C1 segment of cervical spinal cord (tissue), 14 donors: ENCODE results near the gene CACTIN.
"Not testable (repeated sequence)": the region's sequence is repeated elsewhere in the genome, so short reads cannot be mapped to it uniquely, and the experiment has no call there.

ENCODE experiments used
- DNase-seq, 14 donors: peaks; one replicate each; lab custom pipeline; 2025; lab: John Stamatoyannopoulos, UW

The CACTIN gene

GRCh38 chr19:3663838-3664237 is 37.2 kb upstream of the CACTIN start:
- no peak for DNase-seq

- no peak for DNase-seq
These were observed 35.0 kb upstream of the CACTIN start for GRCh38 chr19:3661284-3662238.

DNA sequence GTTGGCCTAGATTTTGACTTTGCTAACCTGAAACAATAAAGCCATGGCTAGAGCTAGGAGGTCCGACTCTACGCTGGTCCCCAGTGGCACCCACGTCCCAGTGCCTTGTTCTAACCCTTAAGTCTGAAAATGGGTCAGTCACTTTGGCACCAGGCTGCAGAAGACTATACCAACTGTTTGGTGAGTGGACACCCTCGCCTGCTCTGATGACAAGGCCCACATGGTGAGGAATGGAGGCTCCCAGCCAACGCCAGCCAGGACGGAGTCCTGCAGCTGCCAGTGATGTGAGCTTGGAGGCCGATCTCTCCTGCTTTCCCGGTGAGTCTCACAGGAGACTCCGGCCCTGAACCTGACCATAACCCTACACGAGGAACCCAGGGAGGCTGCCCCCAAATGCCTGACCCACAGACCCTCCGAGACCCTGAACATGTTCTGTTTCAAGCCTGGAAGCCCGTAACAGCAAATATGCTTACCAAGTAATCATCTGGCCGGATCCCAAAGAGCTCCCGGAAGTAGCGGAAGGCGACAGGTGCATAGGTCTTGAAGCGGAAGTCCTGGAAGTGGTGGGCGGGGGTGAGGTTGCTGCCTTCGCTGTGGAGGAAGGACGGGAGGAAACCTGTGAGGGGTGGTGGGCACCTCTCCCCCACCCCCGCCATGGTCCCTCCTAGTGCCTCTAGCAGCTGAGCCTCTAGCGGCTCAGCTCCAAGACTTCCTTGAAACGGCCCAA is 34.1 kb upstream of the CACTIN start:
- DNase-seq: peak in 1 of 14 donors; percentile 50

GRCh38 chr19:3659746-3660112 is 33.1 kb upstream of the CACTIN start:
- DNase-seq: no peak

DNA sequence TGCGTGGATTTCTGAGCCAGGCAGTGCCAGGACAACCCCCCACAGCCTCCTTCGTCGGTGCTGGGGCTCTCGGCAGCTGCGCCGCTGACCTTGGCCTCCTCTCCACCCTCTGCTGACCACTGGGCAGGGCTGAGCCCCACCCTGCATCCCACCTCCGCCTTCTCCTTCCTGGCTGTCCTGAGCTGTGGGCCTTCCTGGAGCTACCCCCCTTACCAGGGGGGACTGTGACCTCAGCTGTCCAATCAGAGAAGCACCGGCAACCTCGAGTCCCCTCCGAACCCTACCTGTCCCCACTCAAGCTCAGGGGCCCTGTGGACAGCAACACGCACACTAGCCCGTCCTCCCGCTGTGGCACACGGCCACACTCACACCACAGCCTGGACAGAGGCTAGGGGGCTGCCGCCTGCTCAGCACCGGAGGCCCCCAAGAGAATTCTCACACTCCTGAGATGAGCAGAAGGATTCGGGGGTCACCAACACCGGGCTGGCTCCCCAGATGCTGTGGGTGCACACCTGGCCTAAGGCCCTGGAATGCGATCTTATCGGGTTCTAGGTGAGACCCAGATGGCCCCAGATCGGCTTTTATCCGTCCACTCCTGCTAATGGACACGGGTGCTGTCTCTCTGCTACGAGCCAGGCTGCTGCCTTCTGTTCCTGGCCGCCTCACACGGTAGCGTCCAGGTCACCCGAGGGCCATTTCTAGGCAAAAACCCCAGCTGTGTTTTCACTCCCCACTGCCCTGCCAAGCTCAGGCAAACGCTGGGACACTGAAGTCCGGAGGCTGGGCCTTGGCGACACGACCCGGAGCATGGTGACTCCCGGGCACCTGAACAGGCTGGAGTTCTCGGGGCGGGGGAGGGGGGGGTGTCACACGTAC is 32.5 kb upstream of the CACTIN start:
- DNase-seq: no peak

GRCh38 chr19:3658004-3658869 is 31.6 kb upstream of the CACTIN start:
- DNase-seq: peak in 2 of 14 donors; percentile 32 to 96

- DNase-seq: no peak
These were observed 30.8 kb upstream of the CACTIN start for GRCh38 chr19:3657395-3657769.

- DNase-seq: no peak
These were observed 30.3 kb upstream of the CACTIN start for GRCh38 chr19:3656747-3657394.

DNA sequence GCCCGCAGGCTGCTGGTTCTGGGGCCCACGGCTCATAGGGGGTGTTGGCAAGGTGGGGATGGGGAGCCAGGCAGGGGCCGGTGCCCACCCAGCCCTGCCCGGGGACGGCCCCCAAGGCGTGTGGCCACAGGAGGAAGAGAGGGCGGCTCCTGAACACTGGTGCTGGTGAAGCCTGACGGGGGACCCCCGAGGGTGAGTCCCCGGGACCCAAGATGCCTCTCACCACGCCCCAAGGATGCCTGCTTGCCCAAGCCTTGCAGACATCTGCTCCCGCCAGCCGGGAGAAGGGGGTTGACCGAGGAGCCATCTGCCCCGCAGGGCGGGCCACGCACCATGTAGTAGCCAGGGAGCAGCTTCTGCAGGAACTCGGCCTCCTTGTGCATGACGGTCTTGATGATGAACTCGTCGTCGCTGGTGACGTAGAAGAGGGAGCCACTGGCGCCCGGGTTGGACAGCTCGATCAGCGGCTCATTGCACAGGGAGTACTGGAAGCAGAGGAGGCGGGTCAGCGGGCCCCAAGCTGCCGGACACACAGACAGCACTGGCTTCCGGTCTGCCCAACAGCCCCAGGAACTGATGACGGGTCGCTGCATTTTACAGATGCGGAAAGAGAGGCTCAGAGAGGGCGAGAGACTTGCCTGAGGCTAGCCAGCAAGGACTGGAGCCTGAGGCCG is 29.6 kb upstream of the CACTIN start:
- DNase-seq: peak in 1 of 14 donors; percentile 43

DNA sequence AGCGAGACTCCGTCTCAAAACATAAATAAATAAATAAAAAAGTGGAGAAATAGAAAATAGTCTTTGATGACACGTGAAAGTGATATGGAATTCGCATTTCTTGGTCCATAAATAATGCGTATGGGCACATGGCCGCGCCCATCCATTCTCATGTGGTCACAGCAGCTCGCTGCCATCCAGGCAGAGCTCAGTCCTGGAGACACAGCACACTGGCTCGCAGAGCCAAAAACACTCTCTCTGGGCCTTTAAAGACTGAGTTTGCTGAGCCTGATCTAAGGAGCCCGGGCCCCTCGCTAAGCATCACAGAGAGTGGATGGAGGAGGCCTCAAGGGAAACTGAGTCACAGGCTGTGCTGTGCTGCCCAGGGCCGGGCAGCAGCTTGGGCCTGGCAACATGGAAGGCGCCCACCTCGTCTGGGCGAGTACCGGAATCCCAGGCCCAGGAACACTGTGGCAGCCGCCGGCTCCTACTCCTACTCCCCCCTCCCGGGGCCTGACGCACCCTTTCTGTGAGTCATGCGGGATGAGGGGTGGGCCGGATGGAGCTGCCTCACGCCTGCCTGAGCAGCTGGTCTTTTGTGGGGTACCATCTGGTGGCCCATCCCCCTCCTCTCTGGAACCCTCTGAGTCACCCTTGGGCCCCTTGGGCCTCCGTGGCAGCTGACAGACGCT is 28.9 kb upstream of the CACTIN start:
- peak in 3 of 14 donors; percentile 12 to 52 (median 41) for DNase-seq

DNA sequence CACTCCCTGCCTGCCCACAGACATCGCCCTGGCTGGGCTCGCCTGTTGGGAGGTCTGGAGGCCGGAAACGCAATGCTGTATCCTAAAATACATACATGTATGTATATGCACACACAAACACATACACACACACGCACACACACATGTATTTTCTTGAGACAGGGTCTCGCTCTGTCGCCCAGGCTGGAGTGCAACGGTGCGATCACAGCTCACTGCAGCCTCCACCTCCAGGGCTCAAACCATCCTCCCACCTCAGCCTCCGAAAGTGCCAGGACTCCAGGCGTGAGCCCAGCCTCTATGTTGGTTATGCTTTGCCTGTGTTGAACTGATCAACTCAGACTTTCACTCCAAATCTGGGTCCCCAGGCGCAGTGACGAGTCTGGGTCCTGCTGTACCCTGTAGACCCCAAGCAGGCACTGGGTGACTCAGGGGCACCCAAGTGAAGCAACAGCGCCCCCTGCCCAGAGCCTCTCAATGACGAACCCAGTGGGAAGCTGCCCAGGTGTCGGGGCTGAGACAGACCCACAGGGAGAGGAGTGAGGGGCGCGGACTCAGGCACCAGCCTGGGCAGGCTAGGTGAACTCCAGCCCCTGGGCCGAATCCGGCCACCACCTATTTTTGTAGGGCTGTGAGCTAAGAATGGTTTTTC is 27.4 kb upstream of the CACTIN start:
- no peak for DNase-seq

DNA sequence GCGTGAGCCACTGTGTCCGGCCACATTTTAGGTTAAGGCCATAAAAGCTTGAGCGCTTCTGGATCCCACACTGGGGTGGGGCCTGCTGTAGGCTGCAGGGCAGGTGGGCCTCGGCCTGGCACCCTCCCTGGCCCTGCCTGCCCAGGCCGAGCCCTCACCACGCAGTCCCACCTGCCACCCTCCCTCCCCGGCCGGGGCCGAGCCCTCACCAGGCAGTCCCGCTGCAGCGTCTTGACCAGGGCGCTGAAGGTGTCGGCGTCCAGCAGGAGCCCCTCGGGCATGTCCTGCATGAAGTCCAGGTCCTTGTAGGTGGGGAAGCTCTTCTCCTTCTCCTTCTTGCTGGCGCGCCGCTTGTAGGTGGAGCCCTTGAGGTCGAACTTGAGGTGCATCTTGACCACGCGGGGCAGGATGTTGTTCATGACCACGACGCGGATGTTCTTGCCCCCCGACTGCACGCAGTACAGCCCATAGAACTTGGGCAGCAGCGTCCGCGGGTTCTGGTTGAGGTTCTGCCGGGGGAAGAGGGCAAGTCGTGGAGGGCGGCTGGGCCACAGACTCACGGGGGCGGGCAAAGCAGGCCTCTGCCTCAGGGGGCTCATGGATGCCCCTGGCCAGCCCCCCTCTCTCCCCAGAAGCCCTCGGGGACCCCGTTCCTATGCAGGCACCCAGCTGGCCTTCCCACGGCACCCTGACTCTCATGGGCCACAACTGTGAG is 26.6 kb upstream of the CACTIN start:
- DNase-seq: no peak

- no peak for DNase-seq
These were observed 25.8 kb upstream of the CACTIN start for GRCh38 chr19:3652422-3652821.

DNA sequence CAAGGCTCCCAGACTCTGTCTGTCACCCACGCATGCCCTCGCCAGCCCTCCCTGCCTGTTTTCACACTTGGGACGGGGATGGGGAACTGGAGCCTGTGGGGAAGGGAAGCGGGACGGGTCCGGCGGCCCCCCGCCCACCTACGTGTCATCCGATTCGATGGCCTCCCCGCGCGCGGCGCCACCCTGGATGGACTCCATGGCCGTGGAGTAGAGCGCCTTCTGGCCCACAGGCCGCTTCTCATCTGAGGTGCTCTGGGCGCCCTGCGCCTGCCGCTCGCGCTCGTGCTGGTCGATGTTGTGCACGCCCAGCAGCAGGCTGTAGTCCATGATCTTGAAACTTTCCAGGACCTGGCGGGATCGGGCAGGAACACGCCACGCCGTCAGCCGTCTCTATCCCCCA is 25.1 kb upstream of the CACTIN start:
- no peak for DNase-seq

- no peak for DNase-seq
These were observed 23.3 kb upstream of the CACTIN start for GRCh38 chr19:3649888-3650287.

- no peak for DNase-seq
These were observed 21.7 kb upstream of the CACTIN start for GRCh38 chr19:3648037-3648905.

DNA sequence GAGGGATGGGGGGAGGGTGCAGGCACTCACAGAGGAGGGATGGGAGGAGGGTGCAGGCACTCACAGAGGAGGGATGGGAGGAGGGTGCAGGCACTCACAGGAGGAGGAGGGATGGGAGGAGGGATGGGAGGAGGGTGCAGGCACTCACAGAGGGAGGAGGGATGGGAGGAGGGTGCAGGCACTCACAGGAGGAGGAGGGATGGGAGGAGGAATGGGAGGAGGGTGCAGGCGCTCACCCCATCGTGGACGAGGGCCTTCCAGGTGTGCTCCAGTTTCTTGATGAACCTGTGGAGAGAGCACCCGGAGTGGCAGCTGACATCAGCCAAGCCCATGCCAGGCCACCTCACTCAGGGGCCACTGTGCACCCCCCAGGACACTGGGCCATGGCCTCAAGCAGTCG is 20.5 kb upstream of the CACTIN start:
- not testable (repeated sequence) for DNase-seq
